GM23338 (cell line): ENCODE data around the gene OR6V1. TPM values are rescaled to one million over a fixed set of nuclear protein-coding genes. Genes with fewer than 3 reads are reported as not detected.

Source experiments
- ATAC-seq: fragments of 200-7000 bp; cut with Tn5 transposase; 3 replicates; pipeline ENCODE4 v1.9.1; 2020
- DNase-seq: peaks from one replicate; pipeline ENCODE4 v3.0.0-alpha.2; 2015; ENCODE audit warnings: low spot score
- H2AFZ ChIP-seq: fragments of 200-600 bp; sonication (generic); 2 replicates; pipeline ENCODE4 v1.8.0; 2016; ENCODE audit warnings: antibody characterized with exemption, mild to moderate bottlenecking, moderate library complexity
- H3F3A ChIP-seq: fragments of 200-600 bp; sonication (generic); replicated peaks from 2 replicates; pipeline ENCODE4 v1.8.0; 2017; ENCODE audit warnings: antibody characterized with exemption, mixed run types, low read depth
- H3K27ac ChIP-seq: fragments of 200-600 bp; sonication (generic); 2 replicates; pipeline ENCODE4 v1.6.1; 2016; ENCODE audit warnings: low read depth
- H3K27me3 ChIP-seq: fragments of 200-600 bp; sonication (generic); 2 replicates; pipeline ENCODE4 v1.8.0; 2016; ENCODE audit warnings: mild to moderate bottlenecking, mixed run types, moderate library complexity; ENCODE audit not compliant: insufficient read depth
- H3K36me3 ChIP-seq: fragments of 200-600 bp; sonication (generic); 2 replicates; pipeline ENCODE4 v1.8.0; 2016; ENCODE audit warnings: mild to moderate bottlenecking; ENCODE audit not compliant: insufficient read depth
- H3K4me1 ChIP-seq: fragments of 200-600 bp; sonication (generic); 2 replicates; pipeline ENCODE4 v1.8.0; 2016; ENCODE audit warnings: mild to moderate bottlenecking, moderate library complexity; ENCODE audit not compliant: insufficient read depth
- H3K4me2 ChIP-seq: fragments of 200-600 bp; sonication (generic); 2 replicates; pipeline ENCODE4 v1.7.1; 2017; ENCODE audit warnings: mixed run types
- H3K4me3 ChIP-seq: fragments of 200-600 bp; sonication (generic); 2 replicates; pipeline ENCODE4 v1.6.1; 2016; ENCODE audit warnings: mixed run types
- H3K79me2 ChIP-seq: fragments of 200-600 bp; sonication (generic); replicated peaks from 2 replicates; pipeline ENCODE4 v1.8.0; 2017; ENCODE audit warnings: mild to moderate bottlenecking; ENCODE audit not compliant: insufficient read depth
- H3K9me2 ChIP-seq: fragments of 200-600 bp; sonication (generic); 2 replicates; pipeline ENCODE4 v1.8.0; 2017; ENCODE audit not compliant: insufficient read depth
- H4K20me1 ChIP-seq: fragments of 200-600 bp; sonication (generic); replicated peaks from 2 replicates; pipeline ENCODE4 v1.8.0; 2017; ENCODE audit warnings: mild to moderate bottlenecking; ENCODE audit not compliant: insufficient read depth
- H3K27ac Mint-ChIP-seq: 2 replicates; pipeline ENCODE4 v1.8.0; 2020; ENCODE audit warnings: inconsistent platforms, mild to moderate bottlenecking, moderate library complexity, mixed read lengths
- H3K27me3 Mint-ChIP-seq: 3 replicates; pipeline ENCODE4 v1.8.0; 2022; ENCODE audit warnings: low read depth, mild to moderate bottlenecking, moderate library complexity, mixed read lengths, inconsistent platforms; ENCODE audit not compliant: insufficient read depth, poor library complexity
- H3K36me3 Mint-ChIP-seq: 3 replicates; pipeline ENCODE4 v1.8.0; 2021; ENCODE audit warnings: low read depth, mild to moderate bottlenecking, inconsistent platforms, moderate library complexity, mixed read lengths
- H3K4me1 Mint-ChIP-seq: 3 replicates; pipeline ENCODE4 v1.8.0; 2020; ENCODE audit warnings: mild to moderate bottlenecking, inconsistent platforms, mixed read lengths
- H3K4me3 Mint-ChIP-seq: 3 replicates; pipeline ENCODE4 v1.8.0; 2021; ENCODE audit warnings: moderate library complexity, mild to moderate bottlenecking, inconsistent platforms, mixed read lengths
- H3K9me3 Mint-ChIP-seq: 3 replicates; pipeline ENCODE4 v1.8.0; 2020; ENCODE audit warnings: moderate library complexity, mild to moderate bottlenecking, inconsistent platforms, mixed read lengths
- CREB1 ChIP-seq: fragments of 250-450 bp; sonication (Bioruptor Pico); IDR thresholded peaks from 2 replicates; pipeline ENCODE4 v1.5.0; 2020; ENCODE audit warnings: low read depth, mild to moderate bottlenecking, moderate library complexity
- JUNB ChIP-seq: IDR thresholded peaks from one replicate; pipeline ENCODE4 v1.6.1; 2016; ENCODE audit warnings: antibody characterized with exemption; ENCODE audit not compliant: unreplicated experiment
- POLR2AphosphoS5 ChIP-seq: IDR thresholded peaks from 2 replicates; pipeline ENCODE4 v1.6.1; 2016; ENCODE audit warnings: antibody characterized with exemption, low read depth
- polyA plus RNA-seq: library from polyadenylated mRNA; unstranded; fragments of >200 nt; fragmentation: Nextera tagmentation; extraction: Ambion mirVana; gene quantifications from 2 replicates; pipeline ENCODE4 v1.2.1, GENCODE V29; 2016
- total RNA-seq: library from RNA; depleted of rRNA; stranded (reverse); fragments of >200 nt; shearing (Covaris generic); gene quantifications from 2 replicates; pipeline ENCODE4 v1.2.3, GENCODE V29; 2014
- TF ChIP-seq, protein P1 (sequence below), 2 experiments: fragments of 200-600 bp in 1 of 2; sonication (generic) in 1 of 2; conservative IDR thresholded peaks; 2 replicates each; pipeline versions ENCODE4 v1.5.1 to v1.6.1; 2016 to 2017; ENCODE audit warnings: antibody characterized with exemption in 2 of 2, low read depth in 2 of 2, mild to moderate bottlenecking in 2 of 2, moderate library complexity in 1 of 2
- TF ChIP-seq, protein P2 (sequence below): fragments of 250-450 bp; sonication (Bioruptor Pico); IDR thresholded peaks from 2 replicates; pipeline ENCODE4 v1.5.0; 2020; ENCODE audit warnings: mild to moderate bottlenecking, moderate library complexity
- TF ChIP-seq, protein P3 (sequence below): IDR thresholded peaks from 2 replicates; pipeline ENCODE4 v1.6.1; 2016; ENCODE audit warnings: antibody characterized with exemption

The OR6V1 gene
- total and polyA plus RNA-seq, 2 experiments from 2014 or later = not detected

DNA sequence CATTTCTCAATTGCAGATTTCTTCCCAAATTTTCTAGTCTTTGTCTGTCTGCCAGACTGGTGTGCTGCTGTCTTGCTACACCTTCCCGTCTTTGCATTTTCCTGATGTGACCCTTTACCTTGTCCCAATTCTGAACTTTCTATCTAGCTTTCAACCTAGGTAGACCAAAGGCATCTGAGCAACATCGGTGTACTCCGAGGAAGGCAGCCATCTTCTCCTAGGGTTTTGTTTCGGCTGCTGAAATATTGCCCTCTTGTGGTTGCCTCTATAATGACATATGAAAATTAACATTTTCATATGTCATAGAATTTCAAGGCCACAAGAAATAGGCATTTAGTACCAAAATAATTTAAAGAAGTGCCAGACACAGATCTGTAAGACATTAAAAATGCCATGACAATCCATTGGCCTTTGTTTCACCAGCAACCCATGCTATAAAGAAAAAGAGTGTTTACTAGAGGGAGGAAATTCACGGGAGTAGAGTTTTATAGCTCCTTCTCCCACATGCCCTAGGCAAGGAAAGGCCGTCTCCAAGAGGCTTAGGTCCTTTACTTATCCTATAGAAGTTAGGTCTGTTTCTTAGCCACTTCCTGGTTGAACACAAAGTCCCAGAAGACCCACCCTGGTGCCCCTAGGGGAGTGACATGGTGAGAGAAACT is 48.6 kb upstream of the OR6V1 start:
- Histone ChIP-seq H3K27me3 (no peaks in the 10 kb centered on the region), H3F3A (no peaks in the 10 kb centered on the region), H3K36me3 (no peaks in the 10 kb centered on the region), H4K20me1 (no peaks in the 10 kb centered on the region), H3K4me3 (no peak overlapping the region), H3K4me1 (no peaks in the 10 kb centered on the region), H3K27ac (no peak overlapping the region), H3K9me2 (no peaks in the 10 kb centered on the region), H2AFZ (peak overlapping the region; percentile 86), H3K79me2 (no peaks in the 10 kb centered on the region), H3K4me2 (no peak overlapping the region)
- Mint-ChIP-seq H3K4me3 (no peak overlapping the region), H3K36me3 (no peaks in the 10 kb centered on the region), H3K27ac (no peak overlapping the region), H3K4me1 (peaks cover 2% of the 10 kb centered on the region; the same call in 1 of the 3 replicates), H3K27me3 (peaks cover 3% of the 10 kb centered on the region), H3K9me3 (peaks cover 8% of the 10 kb centered on the region; the same call in 2 of the 3 replicates)
- TF ChIP-seq, protein P1, sequence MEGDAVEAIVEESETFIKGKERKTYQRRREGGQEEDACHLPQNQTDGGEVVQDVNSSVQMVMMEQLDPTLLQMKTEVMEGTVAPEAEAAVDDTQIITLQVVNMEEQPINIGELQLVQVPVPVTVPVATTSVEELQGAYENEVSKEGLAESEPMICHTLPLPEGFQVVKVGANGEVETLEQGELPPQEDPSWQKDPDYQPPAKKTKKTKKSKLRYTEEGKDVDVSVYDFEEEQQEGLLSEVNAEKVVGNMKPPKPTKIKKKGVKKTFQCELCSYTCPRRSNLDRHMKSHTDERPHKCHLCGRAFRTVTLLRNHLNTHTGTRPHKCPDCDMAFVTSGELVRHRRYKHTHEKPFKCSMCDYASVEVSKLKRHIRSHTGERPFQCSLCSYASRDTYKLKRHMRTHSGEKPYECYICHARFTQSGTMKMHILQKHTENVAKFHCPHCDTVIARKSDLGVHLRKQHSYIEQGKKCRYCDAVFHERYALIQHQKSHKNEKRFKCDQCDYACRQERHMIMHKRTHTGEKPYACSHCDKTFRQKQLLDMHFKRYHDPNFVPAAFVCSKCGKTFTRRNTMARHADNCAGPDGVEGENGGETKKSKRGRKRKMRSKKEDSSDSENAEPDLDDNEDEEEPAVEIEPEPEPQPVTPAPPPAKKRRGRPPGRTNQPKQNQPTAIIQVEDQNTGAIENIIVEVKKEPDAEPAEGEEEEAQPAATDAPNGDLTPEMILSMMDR (conservative IDR thresholded peaks at IDR 0.05; ENCODE audit: low read depth in 2 of 2) = peak; percentile 71 to 86
- TF ChIP-seq, protein P2, sequence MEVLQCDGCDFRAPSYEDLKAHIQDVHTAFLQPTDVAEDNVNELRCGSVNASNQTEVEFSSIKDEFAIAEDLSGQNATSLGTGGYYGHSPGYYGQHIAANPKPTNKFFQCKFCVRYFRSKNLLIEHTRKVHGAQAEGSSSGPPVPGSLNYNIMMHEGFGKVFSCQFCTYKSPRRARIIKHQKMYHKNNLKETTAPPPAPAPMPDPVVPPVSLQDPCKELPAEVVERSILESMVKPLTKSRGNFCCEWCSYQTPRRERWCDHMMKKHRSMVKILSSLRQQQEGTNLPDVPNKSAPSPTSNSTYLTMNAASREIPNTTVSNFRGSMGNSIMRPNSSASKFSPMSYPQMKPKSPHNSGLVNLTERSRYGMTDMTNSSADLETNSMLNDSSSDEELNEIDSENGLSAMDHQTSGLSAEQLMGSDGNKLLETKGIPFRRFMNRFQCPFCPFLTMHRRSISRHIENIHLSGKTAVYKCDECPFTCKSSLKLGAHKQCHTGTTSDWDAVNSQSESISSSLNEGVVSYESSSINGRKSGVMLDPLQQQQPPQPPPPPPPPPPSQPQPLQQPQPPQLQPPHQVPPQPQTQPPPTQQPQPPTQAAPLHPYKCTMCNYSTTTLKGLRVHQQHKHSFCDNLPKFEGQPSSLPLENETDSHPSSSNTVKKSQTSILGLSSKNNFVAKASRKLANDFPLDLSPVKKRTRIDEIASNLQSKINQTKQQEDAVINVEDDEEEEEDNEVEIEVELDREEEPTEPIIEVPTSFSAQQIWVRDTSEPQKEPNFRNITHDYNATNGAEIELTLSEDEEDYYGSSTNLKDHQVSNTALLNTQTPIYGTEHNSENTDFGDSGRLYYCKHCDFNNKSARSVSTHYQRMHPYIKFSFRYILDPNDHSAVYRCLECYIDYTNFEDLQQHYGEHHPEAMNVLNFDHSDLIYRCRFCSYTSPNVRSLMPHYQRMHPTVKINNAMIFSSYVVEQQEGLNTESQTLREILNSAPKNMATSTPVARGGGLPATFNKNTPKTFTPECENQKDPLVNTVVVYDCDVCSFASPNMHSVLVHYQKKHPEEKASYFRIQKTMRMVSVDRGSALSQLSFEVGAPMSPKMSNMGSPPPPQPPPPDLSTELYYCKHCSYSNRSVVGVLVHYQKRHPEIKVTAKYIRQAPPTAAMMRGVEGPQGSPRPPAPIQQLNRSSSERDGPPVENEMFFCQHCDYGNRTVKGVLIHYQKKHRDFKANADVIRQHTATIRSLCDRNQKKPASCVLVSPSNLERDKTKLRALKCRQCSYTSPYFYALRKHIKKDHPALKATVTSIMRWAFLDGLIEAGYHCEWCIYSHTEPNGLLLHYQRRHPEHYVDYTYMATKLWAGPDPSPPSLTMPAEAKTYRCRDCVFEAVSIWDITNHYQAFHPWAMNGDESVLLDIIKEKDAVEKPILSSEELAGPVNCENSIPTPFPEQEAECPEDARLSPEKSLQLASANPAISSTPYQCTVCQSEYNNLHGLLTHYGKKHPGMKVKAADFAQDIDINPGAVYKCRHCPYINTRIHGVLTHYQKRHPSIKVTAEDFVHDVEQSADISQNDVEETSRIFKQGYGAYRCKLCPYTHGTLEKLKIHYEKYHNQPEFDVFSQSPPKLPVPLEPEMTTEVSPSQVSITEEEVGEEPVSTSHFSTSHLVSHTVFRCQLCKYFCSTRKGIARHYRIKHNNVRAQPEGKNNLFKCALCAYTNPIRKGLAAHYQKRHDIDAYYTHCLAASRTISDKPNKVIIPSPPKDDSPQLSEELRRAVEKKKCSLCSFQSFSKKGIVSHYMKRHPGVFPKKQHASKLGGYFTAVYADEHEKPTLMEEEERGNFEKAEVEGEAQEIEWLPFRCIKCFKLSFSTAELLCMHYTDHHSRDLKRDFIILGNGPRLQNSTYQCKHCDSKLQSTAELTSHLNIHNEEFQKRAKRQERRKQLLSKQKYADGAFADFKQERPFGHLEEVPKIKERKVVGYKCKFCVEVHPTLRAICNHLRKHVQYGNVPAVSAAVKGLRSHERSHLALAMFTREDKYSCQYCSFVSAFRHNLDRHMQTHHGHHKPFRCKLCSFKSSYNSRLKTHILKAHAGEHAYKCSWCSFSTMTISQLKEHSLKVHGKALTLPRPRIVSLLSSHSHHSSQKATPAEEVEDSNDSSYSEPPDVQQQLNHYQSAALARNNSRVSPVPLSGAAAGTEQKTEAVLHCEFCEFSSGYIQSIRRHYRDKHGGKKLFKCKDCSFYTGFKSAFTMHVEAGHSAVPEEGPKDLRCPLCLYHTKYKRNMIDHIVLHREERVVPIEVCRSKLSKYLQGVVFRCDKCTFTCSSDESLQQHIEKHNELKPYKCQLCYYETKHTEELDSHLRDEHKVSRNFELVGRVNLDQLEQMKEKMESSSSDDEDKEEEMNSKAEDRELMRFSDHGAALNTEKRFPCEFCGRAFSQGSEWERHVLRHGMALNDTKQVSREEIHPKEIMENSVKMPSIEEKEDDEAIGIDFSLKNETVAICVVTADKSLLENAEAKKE (CRISPR knock-in tag) = peak; percentile 76
- TF ChIP-seq POLR2AphosphoS5 (no peak), CREB1 (CRISPR knock-in tag) (0 out of 2 replicates have a peak, but pooled peaks have one; percentile 18), JUNB (no peak)
- TF ChIP-seq, protein P3, sequence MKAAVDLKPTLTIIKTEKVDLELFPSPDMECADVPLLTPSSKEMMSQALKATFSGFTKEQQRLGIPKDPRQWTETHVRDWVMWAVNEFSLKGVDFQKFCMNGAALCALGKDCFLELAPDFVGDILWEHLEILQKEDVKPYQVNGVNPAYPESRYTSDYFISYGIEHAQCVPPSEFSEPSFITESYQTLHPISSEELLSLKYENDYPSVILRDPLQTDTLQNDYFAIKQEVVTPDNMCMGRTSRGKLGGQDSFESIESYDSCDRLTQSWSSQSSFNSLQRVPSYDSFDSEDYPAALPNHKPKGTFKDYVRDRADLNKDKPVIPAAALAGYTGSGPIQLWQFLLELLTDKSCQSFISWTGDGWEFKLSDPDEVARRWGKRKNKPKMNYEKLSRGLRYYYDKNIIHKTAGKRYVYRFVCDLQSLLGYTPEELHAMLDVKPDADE = no peak
- ATAC-seq = peak; percentile 31; the same call in 2 of the 3 replicates
- DNase-seq = peak; percentile 65
